HG03175 (cell line): ENCODE measurements around the gene PPP1R12B.

Experiments
- ATAC-seq: cut with Tn5 transposase; IDR thresholded peaks from one replicate; pipeline ENCODE4 v1.9.1; 2021; ENCODE audit warnings: mild to moderate bottlenecking, moderate library complexity; ENCODE audit not compliant: unreplicated experiment

The PPP1R12B gene

GRCh38 chr1:202348509-202349205, at the start of gene PPP1R12B:
Gene PPP1R12B (plus strand): TSS chr1:202348699. CDS start chr1:202348852, 153 bp downstream.
- peak; percentile 95 for ATAC-seq

- ATAC-seq = no peak
These were observed 46.3 kb upstream of the PPP1R12B start for GRCh38 chr1:202302166-202302565.

- no peak for ATAC-seq
These were observed 44.1 kb upstream of the PPP1R12B start for GRCh38 chr1:202304375-202304774.

GRCh38 chr1:202305168-202305567, 43.3 kb upstream of the PPP1R12B start:
- no peak for ATAC-seq

- no peak for ATAC-seq
These were observed 41.8 kb upstream of the PPP1R12B start for GRCh38 chr1:202306535-202307345.

GRCh38 chr1:202310071-202310725, 38.3 kb upstream of the PPP1R12B start:
- no peak for ATAC-seq

GRCh38 chr1:202310746-202311145, 37.8 kb upstream of the PPP1R12B start:
- no peak for ATAC-seq

- ATAC-seq = no peak
These were observed 36.4 kb upstream of the PPP1R12B start for GRCh38 chr1:202311875-202312635.

GRCh38 chr1:202315576-202316168, 32.8 kb upstream of the PPP1R12B start:
- peak; percentile 63 for ATAC-seq

GRCh38 chr1:202316186-202316585, 32.3 kb upstream of the PPP1R12B start:
- no peak for ATAC-seq

- ATAC-seq = no peak
These were observed 30.3 kb upstream of the PPP1R12B start for GRCh38 chr1:202317941-202318925.

- no peak for ATAC-seq
These were observed 29.0 kb upstream of the PPP1R12B start for GRCh38 chr1:202319381-202320080.

- no peak for ATAC-seq
These were observed 28.5 kb upstream of the PPP1R12B start for GRCh38 chr1:202320081-202320405.

GRCh38 chr1:202323731-202324130, 24.8 kb upstream of the PPP1R12B start:
- no peak for ATAC-seq

- ATAC-seq = no peak
These were observed 23.9 kb upstream of the PPP1R12B start for GRCh38 chr1:202324646-202325045.

- no peak for ATAC-seq
These were observed 18.6 kb upstream of the PPP1R12B start for GRCh38 chr1:202329891-202330290.

GRCh38 chr1:202333861-202334260, 14.6 kb upstream of the PPP1R12B start:
- no peak for ATAC-seq

- ATAC-seq = no peak
These were observed 4.7 kb upstream of the PPP1R12B start for GRCh38 chr1:202343652-202344349.
